Measurements from ENCODE around the gene KRTAP10-2. TPM values are rescaled to one million over a fixed set of nuclear protein-coding genes. Genes with fewer than 3 reads are reported as not detected.
"Not testable (repeated sequence)": the region's sequence is repeated elsewhere in the genome, so short reads cannot be mapped to it uniquely, and the experiment has no call there.

KRTAP10-2 gene
- total RNA-seq, 1 experiment from 2014 or later = not detected

GRCh38 chr21:44583089-44583799 is 31.9 kb upstream of the KRTAP10-2 start:
- no peak for DNase-seq (ENCODE audit: extremely low read depth, low read depth)

GRCh38 chr21:44582055-44582454 is 30.8 kb upstream of the KRTAP10-2 start:
- DNase-seq (ENCODE audit: extremely low read depth, low read depth) = no peak

GRCh38 chr21:44581158-44581557 is 29.9 kb upstream of the KRTAP10-2 start:
- DNase-seq (ENCODE audit: extremely low read depth, low read depth) = no peak

- DNase-seq (ENCODE audit: extremely low read depth, low read depth) = not testable (repeated sequence)
These were observed 29.0 kb upstream of the KRTAP10-2 start, which contains the start of gene KRTAP10-5 for GRCh38 chr21:44580231-44580821. KRTAP10-5 (minus strand) TSS chr21:44580604; CDS start chr21:44580578, 26 bp downstream.

- DNase-seq (ENCODE audit: extremely low read depth, low read depth) = no peak
These were observed 28.5 kb upstream of the KRTAP10-2 start for GRCh38 chr21:44579833-44580144.

GRCh38 chr21:44579056-44579832 is 27.9 kb upstream of the KRTAP10-2 start:
- no peak for DNase-seq (ENCODE audit: extremely low read depth, low read depth)

GRCh38 chr21:44578371-44579055 is 27.2 kb upstream of the KRTAP10-2 start:
- no peak for DNase-seq (ENCODE audit: extremely low read depth, low read depth)

GRCh38 chr21:44576025-44576420 is 24.7 kb upstream of the KRTAP10-2 start:
- no peak for DNase-seq (ENCODE audit: extremely low read depth, low read depth)

GRCh38 chr21:44575307-44576024 is 24.2 kb upstream of the KRTAP10-2 start:
- no peak for DNase-seq (ENCODE audit: extremely low read depth, low read depth)

GRCh38 chr21:44574457-44575306 is 23.4 kb upstream of the KRTAP10-2 start:
- no peak for DNase-seq (ENCODE audit: extremely low read depth, low read depth)

GRCh38 chr21:44573630-44574456 is 22.5 kb upstream of the KRTAP10-2 start, which contains the start of gene KRTAP10-4:
KRTAP10-4 (plus strand) TSS chr21:44573729; CDS start chr21:44573759, 30 bp downstream.
- not testable (repeated sequence) for DNase-seq (ENCODE audit: extremely low read depth, low read depth)

GRCh38 chr21:44572959-44573583 is 21.8 kb upstream of the KRTAP10-2 start:
- DNase-seq (ENCODE audit: extremely low read depth, low read depth) = no peak

- DNase-seq (ENCODE audit: extremely low read depth, low read depth) = no peak
These were observed 20.8 kb upstream of the KRTAP10-2 start for GRCh38 chr21:44571844-44572782.

- no peak for DNase-seq (ENCODE audit: extremely low read depth, low read depth)
These were observed 20.0 kb upstream of the KRTAP10-2 start for GRCh38 chr21:44571296-44571695.

- DNase-seq (ENCODE audit: extremely low read depth, low read depth) = no peak
These were observed 18.7 kb upstream of the KRTAP10-2 start for GRCh38 chr21:44569861-44570517.
